ENCODE measurements around the gene NACA2. TPM values are rescaled to one million over a fixed set of nuclear protein-coding genes. Genes with fewer than 3 reads are reported as not detected.

Gene NACA2
- total RNA-seq, 6 experiments from 2014 or later = not detected

DNA sequence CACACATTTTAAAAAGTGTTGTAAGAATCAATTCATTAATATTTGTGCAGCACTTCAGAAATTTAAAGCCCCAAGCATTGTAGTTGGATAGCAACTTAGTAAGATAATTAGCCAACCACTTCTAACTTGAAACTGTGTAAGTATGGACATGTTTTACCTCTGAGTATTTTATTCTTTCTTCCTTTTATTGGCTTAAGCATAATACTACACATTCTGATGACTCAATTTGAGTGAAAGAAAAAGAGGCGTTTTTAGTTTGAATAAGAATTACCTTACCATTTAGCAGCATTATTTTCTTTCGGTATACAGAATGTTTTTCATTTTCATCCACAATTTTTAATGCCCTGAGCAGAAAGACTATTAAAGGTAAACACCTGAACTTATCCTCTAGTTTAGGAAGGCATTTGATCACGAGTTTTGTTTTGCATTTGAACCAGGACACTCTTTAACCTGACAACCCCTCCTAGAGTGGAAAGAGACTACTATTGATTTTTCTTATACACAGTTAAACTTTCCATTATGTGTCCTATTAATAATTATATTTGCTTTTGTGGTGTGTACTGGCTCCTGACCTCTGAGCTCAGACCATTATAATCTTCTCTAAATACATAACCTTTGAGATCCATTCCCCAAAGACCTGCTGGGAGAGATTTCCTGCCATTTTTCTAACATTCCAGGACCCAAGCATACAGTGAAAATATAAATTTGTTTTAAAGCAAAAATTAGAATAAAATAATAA is 9.2 kb downstream of the NACA2 start:
- Histone ChIP-seq H3K4me3 (no peak overlapping the region), H3K27me3 (no peaks in the 10 kb centered on the region), H3K36me3 (no peaks in the 10 kb centered on the region), H3K9me3 (no peaks in the 10 kb centered on the region), H3K4me1 (peaks cover 0 to 10% (median 0%) of the 10 kb centered on the region in 4 donors), H3K27ac (no peak overlapping the region)
- intact Hi-C loops (cut with DNase I) = no loop called here
- DNase-seq = no peak
- 53% methylated on average over 3 of the region's 3 CpGs for WGBS (ENCODE audit: insufficient coverage, low coverage, low lambda C conversion rate, missing lambda C conversion rate)
- ATAC-seq = peak in 3 of 4 donors; percentile 30 to 50 (median 33)
- TF ChIP-seq POLR2A (IDR thresholded peaks at IDR 0.05) = no peak
- TF ChIP-seq, protein P1, sequence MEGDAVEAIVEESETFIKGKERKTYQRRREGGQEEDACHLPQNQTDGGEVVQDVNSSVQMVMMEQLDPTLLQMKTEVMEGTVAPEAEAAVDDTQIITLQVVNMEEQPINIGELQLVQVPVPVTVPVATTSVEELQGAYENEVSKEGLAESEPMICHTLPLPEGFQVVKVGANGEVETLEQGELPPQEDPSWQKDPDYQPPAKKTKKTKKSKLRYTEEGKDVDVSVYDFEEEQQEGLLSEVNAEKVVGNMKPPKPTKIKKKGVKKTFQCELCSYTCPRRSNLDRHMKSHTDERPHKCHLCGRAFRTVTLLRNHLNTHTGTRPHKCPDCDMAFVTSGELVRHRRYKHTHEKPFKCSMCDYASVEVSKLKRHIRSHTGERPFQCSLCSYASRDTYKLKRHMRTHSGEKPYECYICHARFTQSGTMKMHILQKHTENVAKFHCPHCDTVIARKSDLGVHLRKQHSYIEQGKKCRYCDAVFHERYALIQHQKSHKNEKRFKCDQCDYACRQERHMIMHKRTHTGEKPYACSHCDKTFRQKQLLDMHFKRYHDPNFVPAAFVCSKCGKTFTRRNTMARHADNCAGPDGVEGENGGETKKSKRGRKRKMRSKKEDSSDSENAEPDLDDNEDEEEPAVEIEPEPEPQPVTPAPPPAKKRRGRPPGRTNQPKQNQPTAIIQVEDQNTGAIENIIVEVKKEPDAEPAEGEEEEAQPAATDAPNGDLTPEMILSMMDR (IDR thresholded peaks at IDR 0.05) = no peak

DNA sequence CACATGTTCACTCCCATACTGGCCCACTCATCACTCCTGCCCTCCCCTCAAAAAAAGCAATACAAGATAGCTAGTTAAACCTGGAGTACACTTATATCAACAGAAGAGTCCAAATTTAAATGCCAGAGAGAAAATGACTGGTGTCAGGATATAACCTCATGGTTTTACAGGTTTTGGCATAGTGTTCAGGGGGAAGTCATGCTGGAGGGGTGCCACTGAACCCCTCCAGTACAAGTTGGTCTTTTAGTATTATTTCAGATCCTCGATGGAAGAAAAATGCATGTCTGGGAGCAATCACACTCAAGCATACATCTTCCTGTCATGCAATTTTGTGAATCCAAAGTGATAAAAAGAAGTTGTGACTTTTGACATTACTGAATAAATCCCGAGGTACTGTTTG is 10.5 kb downstream of the NACA2 start:
- H3K27me3 ChIP-seq = no peaks in the 10 kb centered on the region
- H3K9me3 ChIP-seq = no peaks in the 10 kb centered on the region
- WGBS (ENCODE audit: insufficient coverage, low coverage, low lambda C conversion rate, missing lambda C conversion rate) = 70% methylated on average over 2 of the region's 2 CpGs
- H3K4me3 ChIP-seq = no peak overlapping the region
- DNase-seq (no peak), ATAC-seq (no peak)
- H3K4me1 ChIP-seq = peaks cover 0 to 10% (median 0%) of the 10 kb centered on the region in 4 donors
- no peak for TF ChIP-seq POLR2A (IDR thresholded peaks at IDR 0.05)
- TF ChIP-seq, protein P1 (IDR thresholded peaks at IDR 0.05) = no peak
- no peak overlapping the region for H3K27ac ChIP-seq
- no peaks in the 10 kb centered on the region for H3K36me3 ChIP-seq
- intact Hi-C loops (cut with DNase I) = no loop called here

DNA sequence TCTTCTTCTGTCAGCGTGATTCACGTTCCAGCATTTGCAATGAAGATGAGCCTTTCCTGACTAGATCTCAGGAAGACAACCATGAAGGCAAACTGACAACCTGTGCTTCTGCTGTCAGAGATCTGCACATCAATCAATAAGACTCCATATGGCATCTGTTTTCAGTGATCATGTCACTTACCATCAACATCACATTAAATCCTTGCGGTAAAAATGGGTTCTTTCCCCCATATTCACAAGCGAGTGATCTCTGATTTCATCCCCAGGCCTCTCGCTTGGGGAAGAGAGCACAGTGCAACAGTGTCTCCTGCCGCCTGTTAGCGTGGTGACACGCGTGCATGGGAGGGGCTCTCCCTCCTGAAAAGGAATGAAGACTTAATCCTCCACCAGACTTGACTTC is 11.1 kb downstream of the NACA2 start:
- 82% methylated on average over 6 of the region's 9 CpGs for WGBS (ENCODE audit: insufficient coverage, low coverage, low lambda C conversion rate, missing lambda C conversion rate)
- Histone ChIP-seq H3K27ac (no peak overlapping the region), H3K9me3 (no peaks in the 10 kb centered on the region), H3K4me3 (no peak overlapping the region), H3K27me3 (no peaks in the 10 kb centered on the region), H3K4me1 (peaks cover 0 to 10% (median 0%) of the 10 kb centered on the region in 4 donors), H3K36me3 (no peaks in the 10 kb centered on the region)
- intact Hi-C loops (cut with DNase I) = no loop called here
- no peak for DNase-seq
- no peak for ATAC-seq
- TF ChIP-seq, protein P1 (IDR thresholded peaks at IDR 0.05) = no peak
- TF ChIP-seq POLR2A (IDR thresholded peaks at IDR 0.05) = no peak

DNA sequence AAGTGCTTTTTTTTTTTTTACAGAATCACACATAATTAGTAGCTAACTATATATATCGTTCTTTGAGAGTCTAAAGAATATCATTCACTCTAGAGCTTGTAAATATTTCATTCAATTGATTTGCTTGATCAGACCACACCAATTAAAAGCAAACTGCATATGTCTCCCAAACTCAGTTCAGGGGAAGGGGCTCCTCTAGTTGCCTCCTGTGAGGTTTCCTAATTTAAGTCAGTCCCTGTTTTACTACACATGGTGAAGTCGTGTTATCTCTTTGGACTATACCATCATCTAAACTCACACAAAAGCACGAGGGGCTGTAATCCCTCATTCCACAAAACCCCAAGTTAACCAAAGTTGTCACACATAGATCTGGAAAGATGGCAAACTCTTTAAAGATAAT is 11.7 kb downstream of the NACA2 start:
- H3K4me1 ChIP-seq = peaks cover 0 to 10% (median 0%) of the 10 kb centered on the region in 4 donors
- DNase-seq (no peak), ATAC-seq (no peak)
- no peaks in the 10 kb centered on the region for H3K27me3 ChIP-seq
- WGBS (ENCODE audit: insufficient coverage, low coverage, low lambda C conversion rate, missing lambda C conversion rate) = 71% methylated on average over 3 of the region's 3 CpGs
- H3K4me3 ChIP-seq = no peak overlapping the region
- H3K36me3 ChIP-seq = no peaks in the 10 kb centered on the region
- no peak overlapping the region for H3K27ac ChIP-seq
- no peaks in the 10 kb centered on the region for H3K9me3 ChIP-seq
- intact Hi-C loops (cut with DNase I) = no loop called here
- TF ChIP-seq POLR2A (IDR thresholded peaks at IDR 0.05) = no peak
- TF ChIP-seq, protein P1 (IDR thresholded peaks at IDR 0.05) = no peak
